Stimulated activated CD4-positive, alpha-beta T cell treated with anti-CD3 and anti-CD28 coated beads, Interleukin-1b, Interleukin-23, amount 100 ng/mL, for 48 hours (primary cell): ENCODE results near the gene INHBB.
"Not testable (repeated sequence)": the region's sequence is repeated elsewhere in the genome, so short reads cannot be mapped to it uniquely, and the experiment has no call there.

Source experiments
- DNase-seq: peaks from one replicate; pipeline ENCODE4 v3.0.0-alpha.2; 2020

Gene INHBB

DNA sequence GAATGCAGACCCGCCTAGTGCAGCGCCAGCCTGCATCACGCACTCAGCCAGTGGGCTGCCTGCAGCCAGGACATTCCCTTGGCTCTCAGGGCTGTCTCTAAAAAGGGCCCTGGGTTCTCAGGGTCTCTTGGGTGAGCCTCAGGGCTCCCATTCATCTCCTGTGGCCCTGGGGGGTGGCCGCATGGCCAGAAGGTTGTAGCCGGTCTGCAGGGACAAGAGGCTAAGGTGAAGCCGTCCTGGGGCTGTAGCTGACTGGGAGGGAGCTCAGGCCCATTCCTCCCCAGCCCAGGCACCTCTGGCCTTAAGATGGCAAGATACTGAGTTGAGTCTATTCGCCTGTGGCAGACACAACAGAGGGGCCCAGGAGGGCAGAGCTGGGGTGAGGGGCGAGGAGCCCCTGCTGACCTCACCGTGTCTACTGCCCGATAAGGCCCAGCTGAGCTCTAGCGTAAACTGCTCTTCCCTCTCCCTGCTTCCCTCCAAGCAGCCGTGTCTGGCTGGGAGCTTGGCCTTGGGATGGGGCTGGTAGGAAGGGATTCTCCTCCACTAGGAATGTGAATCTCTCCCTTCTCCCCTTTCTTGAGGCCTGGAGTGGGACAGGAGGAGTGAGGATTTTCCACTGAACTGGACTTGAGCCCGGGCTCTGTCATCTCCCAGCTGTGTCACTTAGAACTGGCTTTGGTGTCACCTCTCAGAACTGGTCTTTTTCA lies 37.9 kb downstream of the INHBB start:
- DNase-seq, result no peak

DNA sequence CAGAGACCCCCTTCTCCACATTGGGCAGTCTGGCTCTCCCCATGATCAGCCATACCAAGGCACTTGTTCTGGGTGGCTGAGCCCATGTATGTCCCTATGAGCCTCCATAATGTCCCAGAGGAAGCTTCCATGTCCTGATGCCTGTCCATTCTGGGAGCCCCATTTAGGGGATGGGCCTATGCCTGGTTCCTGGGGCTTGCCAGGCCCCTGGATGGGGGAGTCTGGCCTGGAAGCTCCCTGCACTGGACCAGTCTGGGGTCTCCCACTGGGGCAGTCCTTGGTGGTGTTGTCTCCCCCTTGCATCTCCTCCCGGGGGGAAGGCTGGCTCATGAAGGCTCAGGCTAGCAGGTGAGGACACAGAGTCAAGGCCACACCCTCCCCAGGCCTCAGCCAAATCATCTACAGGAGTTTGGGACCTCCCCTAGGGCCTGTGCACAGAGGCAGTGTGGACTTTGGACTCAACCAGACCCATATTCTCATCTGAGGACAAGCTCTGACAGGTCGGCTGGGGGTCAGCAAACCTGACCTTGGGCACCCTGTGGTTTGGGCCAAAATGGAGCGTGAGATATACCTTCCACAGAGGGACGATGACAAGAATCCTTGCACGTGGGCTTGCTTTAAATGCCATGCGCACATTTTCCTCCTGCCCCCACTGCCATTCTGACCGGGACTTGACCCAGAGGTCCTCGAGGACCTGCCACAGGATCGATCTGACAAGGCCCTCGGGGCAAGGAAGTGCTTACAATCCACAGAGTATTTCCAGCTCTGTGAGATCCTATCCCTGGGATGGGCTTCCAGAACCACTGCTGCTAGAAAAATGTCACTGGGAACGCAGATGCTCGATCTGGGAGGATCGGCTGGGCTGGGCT lies 38.8 kb downstream of the INHBB start:
- no peak for DNase-seq

DNA sequence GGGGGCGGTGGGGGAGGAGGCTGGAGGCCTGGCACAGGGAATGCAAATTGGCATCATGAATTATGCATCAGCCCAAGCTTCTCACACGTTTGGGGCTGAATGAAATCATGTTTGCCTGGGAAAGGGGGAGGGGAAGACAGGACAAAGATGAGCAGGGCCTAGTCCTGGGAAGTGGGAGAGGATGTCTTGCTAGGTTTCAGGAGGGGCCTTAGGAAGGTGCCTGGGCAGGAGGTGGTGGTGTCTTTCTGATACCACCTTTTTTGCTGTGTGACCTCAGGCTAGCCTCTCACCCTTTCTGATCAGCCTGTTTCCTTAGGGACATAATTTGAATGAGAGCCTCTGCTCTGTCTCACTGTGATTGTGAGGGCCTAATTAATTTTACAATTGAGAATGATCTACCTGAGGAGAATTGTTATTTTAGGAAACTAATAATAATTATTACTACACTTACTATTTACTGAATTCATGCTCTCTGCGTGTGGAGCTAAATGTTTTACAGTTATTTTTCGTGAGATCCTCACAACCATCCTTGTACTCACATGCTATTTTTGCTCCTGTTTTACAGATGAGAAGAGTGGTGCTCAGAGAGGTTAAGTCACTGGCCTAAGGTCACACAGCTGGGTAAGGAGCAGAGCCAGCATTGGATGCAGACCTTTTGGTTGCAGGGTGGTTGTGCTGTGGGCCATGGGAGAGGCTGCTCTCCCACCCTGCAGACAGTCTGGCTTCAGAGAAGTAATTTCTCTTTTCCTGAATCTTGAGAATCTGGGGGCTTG lies 39.6 kb downstream of the INHBB start:
- DNase-seq, result no peak

DNA sequence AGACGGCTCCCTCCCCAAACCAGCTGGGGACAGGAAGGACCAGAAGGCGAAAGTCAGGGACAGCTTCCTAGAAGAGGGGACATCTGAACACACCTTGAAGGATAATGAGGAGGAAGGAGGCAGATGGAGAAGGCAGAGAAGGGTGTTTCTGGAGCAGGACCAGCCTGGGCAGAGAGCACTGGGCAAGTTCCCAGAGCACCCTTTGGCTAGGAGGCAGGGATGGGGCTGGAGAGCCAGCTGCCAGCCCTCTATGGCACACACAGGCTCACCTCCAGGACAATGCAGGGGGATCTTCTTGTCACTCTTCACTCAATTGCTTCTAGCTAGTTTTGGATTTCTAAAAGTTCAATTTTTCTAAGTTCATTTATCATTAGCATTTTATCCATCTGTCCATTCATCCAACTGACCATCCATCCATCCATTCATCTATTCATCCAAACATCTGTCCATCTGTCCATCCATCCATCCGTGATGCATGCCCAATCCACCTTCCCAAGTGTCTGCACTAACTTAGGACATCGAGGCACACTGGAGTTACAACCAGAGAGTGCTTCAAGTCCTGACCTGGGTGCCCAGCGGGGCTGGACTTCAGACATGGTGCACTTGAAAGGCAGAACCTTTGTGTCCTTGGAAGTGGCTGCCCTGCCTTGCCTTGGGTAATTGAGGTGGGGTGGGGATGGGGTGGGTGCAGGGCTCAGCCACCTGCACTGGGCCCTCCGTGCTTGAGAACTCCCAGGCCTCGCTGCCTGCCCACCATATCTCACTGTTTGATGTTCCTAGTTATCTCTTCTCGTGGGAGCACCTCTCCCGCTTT lies 42.5 kb downstream of the INHBB start:
- DNase-seq, result no peak

DNA sequence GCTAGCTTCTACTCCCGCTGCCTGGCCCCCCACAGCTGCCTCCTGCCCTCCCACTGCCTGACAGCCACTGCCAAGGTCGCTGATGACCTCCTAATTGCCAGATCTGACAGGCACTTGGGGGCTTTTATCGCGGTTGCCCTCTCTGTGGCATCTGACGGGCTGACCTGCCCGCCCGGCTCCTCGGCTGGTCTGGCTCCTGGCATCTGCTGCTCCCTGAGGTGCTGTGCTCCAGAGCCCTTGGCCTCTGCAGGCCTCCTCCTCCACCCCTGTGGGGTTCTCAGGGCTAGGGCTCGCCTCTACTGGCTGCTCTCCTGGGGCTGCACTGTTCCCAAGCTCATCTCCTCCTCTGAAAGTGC lies 43.1 kb downstream of the INHBB start:
- DNase-seq, result no peak

DNA sequence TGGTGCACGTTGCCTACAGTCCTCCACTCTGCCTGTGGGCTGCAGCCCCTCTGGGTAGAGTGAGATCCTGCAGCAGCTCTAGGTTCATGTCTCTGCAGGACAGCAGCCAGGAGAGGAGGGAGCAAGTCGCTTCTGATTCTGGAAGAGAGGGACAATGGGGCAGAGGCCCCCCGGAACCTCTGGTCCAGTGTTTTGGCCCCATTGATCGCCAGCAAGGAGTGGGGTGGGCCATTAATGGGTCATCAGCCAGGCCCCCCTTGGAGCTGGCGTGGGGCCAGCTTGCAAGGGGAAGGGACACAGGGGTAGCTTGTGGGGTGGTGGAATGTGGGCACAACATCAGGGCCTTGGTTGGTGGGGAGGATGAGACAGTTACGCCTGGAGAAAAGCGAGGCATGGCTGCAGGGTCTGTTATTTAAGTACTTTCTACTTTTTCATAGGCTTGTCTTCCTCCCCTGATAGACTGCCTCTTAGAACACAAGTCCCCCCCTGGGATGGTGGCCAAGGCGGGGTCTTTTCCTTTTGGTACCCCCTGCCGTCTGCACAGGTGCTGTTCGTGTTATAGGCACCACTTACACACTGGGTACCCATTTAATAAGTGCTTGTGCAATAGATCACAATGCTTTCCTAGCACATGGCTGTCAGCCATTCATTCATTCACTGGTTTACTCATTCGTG lies 44.6 kb downstream of the INHBB start:
- no peak for DNase-seq

DNA sequence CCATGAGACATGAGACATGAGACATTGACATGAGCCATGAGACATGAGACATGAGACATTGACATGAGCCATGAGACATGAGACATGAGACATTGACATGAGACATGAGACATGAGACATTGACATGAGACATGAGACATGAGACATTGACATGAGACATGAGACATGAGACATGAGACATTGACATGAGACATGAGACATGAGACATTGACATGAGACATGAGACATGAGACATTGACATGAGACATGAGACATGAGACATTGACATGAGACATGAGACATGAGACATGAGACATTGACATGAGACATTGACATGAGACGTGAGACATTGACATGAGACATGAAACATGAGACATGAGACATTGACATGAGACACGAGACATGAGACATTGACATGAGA lies 45.4 kb downstream of the INHBB start:
- DNase-seq, result not testable (repeated sequence)

DNA sequence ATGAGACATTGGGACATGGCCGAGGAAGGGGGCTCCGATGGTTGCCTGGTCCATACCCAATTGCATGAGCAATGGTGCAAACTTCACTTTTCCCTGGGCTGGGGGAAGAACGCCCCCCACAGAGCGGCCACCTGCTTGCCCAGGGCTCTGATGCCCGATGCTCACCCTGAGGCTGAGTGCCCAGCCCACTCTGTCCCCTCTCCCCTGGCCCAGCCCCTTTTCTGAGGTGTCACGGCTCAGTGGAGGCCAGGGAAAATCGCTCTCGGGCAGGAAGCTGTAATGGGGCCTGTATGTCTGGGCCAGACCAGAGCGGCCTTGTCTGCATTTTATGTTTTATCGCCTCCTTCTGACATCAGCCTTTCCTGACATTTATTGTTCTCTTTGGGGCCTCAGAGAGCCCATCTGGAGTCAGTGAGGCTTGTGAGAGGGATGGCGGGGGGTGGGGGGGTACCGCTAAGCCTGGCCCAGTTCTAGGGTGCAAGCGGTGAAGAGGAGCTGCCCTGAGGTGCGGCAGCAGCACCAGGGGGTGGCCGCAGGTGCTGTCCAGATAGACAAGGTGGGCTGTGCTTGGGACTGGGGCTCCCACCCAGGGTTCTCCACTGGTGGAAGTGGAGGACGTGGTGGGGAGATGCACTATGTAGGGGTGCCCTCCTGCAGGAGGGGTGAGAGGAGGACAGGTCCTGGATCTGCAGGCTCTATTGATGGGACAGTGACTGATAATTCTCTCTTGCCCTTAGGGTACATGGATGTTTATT lies 46.2 kb downstream of the INHBB start:
- DNase-seq, result no peak

DNA sequence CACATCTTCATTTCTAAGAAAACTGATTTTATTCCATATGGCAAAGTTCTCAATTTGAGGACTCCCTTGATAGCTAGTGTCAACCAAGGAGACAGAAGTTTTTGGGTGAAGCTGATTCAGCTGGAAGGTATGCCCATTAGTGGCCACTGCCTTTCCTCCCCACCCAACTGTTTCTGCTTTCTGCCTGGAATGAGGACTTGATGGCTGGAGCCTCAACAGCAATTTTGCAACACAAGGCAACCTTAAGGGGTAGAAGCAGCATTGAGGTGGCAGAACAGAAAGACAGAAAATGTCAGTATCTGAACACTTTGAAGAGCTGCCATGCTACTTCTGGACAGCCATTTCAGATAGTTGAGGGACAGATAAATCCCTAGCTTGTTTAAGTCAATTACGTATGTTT lies 47.0 kb downstream of the INHBB start:
- DNase-seq, result no peak

DNA sequence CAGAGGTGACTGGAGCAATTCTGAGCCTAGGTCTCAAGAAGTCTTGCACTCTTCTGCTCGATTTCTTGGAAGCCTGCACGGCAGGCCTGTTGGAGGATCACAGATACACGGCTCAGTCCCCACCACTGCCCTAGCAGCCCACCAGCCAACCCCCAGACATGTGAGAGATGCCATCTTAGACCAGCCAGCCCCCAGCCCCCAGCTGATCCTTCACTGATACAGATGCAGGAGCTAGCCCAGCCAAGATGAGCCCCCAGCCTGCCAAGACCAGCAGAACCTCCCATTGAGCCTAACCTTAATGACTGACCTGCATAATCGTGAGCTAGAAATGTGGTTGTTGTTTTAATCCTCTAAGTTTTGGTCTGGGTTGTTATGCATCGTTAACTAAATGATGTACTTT lies 47.5 kb downstream of the INHBB start:
- no peak for DNase-seq

DNA sequence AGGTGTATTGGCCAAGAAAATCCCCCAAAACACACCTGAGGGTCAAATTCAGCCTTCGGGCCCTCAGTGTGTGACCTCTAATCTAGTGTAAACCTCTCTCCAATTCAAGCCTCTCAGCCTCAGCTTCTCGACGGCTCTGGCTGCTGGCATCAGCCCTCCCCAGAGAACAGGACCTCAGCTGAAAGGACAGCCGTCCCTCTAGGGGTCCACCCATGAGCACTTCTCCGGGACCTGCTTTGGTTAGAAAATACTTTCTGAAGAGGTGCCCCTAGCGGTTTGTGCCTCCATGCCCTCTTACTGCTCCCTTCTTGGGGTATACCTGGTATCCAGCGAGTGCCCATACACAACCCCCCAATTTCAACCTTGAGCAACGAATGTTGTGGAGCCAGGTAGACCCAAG lies 48.8 kb downstream of the INHBB start:
- DNase-seq, result no peak

DNA sequence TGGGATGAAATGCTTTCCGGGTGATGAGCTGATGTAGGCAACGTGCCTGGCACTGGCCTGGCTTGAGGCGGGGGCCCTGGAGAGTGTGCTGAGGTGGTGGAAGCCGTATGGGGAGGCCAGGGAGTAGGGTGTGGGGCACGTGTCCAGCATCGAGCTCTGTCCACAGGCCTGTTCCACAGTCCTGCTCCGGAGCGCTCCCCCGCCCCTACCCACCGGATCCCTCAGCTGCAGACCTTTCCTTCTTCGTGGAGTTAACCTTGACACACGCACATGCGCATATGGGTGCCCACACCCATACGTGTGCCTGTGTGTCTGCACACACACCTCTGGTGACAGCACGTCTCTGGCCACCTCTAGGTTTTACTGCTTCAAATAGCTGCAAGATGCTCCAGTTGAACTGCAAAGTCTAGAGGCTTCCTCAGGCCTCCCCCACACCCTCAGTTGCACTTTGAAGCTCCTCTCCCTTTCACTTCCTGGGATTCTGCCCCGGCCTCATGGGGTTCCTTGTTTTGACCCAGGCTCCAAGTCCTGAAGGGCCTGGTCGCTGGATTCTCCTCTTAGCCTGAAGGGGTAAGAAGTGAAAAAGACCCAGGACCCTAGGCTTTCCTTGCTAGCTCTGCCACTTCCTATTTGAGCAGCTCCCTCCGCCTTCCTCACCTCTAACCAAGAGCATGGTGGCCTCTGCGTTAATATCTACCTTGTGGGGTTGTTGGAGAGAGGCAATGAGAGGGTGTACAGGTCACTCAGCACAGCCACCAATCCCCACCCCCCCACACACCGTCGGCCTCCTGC lies 49.5 kb downstream of the INHBB start:
- DNase-seq, result no peak

DNA sequence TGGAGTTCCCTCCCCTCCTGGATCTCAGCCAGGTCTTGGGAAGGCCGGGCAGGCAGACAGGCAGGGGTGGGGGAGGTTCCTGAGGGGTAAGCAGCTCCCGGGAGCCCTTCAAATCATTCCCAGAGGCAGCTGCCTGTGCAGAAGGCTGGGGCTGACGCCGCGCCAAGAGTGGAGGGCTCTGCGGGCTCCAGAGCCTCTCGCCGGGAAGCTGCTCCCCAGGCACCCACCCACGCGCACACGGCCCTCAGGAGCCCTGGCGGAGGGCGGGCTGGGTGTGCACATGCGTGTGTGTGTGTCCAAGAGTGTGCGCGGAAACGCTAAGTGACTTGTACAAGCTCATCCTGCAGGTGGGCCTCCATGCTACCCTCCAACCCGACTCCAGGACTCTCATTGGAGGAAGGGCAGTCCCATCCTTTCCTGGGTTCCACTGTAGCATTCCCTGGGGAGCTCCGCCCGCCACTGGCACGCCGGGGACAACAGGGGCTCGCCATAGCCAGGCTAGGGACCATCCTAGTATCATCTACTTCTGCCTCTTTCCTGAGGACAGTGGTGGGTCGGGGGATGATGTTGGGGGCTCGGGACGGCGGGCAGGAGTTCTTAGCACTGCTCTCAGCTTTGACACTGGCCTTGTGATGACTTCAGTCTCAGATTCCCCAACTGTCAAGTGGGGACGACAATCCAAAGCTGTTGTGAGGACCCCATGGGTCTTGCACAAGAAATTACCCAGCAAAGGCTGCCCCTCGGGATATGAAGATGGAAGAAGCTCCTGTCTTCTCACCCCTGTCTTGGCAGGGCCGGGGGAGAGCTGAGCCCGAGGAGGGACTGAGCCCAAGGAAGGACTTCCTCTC lies 50.3 kb downstream of the INHBB start:
- DNase-seq, result no peak

DNA sequence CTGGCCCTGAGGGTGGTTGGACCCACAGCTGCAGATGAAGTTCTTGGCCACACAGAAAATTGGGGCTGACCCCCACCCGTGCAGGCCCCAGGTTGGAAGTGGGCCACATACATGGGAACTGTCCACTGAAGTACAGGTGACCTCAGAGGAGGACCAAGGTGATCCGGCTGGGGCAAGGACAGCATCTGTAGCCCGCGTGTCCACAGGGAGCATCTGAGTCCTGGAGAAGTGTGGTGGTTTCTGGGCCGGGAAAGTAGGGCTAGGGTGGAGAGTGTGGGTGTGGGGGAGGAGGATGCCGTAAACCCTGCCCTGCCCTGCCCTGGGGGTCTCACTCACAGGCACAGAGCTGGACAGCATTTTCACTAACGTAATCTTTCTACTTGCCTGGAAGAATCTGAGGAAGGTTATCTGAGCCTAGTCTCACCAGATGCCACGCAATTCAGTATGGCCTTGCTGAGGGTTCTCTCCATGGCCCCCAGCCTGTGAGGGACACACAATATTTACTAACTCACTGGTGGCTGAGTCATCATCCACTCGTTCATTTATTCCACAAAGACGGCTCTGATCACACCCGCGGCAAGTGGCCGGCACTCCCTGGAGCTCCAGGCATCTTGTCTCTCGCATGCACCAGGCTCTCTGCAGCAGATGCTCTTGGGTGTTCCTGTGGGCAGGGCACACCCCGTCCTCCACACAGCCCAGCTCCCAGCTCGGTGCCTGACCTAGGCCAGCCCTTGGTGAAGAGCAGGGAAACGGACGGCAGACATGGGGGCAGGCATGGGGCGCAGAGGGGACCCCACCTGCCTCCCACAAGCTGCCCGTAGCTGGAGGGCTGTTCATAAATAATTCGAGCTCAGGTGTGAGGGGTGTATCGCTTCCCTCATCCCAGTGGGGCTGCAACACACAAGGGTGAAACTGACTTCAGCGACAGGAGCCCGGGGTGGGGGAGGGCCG lies 51.2 kb downstream of the INHBB start:
- no peak for DNase-seq

DNA sequence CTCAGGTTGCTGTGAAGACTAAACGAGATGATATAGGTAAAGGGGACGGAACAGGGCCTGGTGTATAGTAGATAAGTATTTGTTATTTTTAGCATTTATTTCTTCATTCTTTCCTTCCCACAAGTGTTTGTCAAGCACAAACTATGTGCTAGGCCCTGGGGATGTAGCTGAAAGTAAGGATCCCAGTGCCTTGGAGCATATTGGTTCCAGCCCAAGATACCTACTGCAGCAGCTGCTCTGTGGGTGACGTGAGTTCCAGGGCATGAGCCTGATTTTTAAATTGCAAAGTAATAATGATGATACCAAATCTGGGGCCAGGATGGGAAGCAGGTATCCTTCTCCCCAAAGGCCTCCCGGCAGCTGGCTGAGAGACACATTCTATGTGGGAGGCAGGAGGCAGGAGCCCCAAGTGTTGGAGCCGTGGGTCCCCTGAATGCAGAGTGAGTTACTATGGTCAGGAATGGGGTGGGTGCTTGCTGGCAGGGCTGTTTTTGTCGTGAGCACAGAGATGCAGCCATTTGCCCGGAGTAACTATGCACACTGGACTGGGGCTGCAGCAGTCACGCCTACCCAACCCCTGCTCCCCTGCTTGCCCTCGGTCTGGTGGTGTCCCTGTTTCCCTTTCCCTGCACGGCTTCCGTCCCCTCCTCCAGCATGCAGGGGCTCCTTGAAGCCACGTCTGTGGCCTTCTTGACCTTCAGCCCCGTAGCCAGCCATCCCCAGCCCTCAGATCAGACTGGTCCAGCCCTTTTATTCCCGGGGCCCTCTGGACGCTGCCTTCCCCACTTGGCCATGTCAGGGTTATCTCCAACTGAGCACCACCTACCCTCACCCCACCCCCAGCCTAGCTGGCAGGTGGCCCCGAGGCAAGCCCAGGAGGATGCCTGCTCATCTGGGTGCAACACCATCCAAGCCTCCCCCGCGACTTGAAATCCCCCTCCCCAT lies 52.4 kb downstream of the INHBB start:
- DNase-seq, result no peak

DNA sequence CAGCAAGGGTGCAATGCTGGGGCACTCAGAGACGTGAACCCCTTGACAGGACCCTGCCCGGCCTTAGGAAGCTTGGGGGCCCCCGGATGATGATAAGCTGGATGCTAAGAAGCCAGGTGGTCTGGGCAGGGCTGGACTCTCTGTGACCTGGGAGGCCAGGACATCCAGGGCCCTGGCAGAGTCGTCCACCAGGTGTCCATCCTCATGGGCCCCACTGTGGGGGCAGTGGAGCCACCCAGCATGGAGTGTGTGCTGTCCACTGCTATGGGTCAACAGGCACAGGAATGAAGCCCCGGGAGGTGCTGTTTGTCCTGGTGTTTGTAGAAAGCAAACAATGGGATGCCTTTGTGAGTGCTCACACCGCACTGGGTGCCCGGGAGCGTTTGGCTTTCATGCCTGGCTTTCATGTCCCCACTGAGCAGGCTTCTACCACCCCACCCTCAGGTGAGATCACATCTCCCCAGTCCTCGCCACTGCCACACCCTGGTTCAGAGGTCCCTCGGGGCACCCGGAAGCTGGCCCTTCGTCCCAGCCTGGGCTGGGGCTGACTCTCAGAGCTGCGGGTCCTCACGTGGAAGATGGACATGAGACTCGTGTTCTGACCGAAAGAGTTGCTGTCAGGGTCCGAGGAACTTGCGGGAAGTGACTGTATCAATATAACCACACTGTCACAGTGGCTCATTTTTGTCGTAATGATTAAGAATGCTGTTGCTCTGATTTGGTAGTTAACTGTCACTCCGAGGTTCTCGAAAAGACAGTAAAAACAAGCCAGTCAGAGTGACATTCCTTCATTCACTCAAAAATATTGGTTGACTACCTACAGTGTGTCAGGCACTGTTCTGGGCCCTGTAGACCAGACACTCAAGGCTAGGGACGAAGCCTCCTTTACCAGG lies 53.3 kb downstream of the INHBB start:
- DNase-seq, result no peak
